Measurements from ENCODE around the gene VSIR.
A peak's percentile ranks its signal among the peaks of the same experiment; 100 is the strongest.

Gene VSIR

DNA sequence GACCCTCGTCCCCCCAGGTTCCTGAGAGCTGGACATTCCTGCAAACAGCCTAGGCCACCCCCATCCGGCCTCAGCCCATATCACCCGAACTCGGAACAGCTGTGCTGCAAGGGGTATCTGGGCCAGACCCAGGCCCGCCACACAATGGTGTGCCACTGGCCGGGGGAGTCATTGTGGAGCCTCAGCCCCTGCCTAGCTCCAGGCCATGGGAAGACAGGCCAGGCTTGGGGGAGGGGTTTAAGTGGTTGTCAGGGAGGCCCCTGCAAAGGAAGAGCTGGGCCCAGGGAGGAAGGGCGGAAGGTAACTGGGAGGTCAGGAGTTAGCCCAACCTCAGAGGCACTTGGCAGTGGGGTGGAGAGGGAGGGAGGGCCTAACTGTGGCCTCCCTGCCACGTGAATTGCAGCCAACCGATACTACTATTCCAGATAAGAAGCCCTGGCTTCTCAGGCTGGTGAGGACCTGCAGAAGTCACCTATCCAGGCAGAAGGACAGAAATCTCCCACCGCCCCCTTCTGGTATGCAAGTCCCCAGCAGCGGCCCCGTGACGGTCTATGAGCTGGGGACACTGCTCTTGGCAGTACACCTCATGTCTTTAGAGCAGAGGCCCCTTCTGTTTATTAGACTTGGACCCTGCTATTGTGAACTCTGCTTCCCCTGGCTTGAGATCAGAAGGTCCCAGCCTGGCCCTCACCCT lies 26.8 kb downstream of the VSIR start:
- DNase-seq: no peak

DNA sequence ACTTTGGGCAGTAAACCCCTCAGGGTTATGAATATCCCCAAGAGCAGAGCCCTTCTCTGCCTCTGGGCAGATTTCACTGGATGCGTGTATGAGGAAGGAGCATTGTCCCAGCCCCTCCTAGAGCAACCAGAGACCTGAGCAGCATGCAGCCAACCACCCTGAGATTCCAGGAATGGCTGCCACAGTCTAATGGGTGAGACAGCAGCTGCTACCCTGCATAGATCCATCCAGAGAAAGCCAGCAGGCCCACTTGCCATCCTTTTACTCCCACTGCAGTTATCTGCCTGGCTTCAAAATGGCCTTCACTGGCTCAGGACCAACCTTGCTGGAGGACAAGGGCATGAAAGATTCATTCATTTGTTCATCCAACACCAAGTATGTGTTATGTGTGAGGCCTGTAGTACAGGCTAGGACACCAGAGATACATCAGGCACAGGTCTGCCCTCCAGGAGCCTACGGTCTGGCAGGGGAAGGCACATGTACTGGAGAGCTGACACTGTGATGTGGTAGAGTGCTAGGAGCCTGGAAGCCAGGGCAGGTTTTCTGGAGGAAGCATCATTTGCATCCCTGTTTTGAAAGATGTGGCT lies 27.6 kb downstream of the VSIR start:
- no peak for DNase-seq

DNA sequence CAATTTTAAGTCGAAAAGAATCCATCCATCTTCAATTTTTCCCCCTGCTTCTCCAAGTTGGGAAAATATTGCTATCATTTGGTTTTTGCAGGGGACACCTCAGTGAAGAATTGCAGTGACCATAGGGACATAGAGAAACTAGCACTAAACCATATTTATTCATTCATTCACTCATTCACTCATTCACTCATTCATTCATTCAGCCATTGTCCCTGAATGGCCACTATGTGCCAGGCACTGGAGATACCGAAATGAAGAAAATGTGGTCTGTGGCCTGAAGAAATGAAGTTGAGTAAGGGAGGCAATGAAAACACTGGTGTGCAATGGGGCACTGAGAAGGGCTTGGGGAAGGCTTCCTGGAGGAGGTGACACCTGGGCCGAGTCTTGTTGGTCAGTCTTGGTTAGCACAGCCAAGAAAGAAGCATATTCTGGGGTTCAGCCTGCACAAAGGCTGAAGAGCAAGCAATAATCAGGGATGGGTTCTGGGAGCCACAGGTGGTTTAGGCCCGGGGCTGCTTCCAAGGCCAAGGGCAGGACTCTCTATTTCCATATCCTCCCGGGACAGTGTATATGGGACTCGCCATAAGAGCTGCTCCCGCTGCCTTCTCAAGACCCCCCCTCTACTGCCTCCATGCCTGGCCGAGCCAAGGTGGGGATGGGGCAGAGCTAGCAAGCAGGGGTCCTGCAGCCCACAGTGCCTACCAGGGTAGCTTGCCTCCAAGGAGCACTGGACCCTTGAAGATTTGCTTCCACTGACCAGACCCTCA lies 28.2 kb downstream of the VSIR start:
- DNase-seq: no peak

DNA sequence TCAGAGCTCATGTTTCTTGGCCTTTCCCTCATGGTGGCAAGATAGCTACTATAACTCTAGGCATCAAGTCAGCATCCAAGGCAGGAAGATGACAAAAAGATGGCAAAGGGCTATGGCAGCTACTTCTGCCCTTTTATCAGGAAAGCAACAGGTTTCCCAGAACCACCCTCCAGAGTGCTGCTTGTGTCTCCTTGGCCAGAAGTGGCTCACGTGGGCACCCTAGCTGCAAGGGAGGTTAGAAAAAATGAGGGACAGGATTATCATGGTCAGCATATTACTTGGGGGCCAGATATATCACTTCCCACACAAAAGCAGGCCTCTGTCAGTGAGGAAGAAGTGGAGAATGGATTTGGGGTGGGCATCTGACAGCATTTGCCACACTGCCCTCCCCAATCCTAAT lies 29.5 kb downstream of the VSIR start:
- no peak for DNase-seq

DNA sequence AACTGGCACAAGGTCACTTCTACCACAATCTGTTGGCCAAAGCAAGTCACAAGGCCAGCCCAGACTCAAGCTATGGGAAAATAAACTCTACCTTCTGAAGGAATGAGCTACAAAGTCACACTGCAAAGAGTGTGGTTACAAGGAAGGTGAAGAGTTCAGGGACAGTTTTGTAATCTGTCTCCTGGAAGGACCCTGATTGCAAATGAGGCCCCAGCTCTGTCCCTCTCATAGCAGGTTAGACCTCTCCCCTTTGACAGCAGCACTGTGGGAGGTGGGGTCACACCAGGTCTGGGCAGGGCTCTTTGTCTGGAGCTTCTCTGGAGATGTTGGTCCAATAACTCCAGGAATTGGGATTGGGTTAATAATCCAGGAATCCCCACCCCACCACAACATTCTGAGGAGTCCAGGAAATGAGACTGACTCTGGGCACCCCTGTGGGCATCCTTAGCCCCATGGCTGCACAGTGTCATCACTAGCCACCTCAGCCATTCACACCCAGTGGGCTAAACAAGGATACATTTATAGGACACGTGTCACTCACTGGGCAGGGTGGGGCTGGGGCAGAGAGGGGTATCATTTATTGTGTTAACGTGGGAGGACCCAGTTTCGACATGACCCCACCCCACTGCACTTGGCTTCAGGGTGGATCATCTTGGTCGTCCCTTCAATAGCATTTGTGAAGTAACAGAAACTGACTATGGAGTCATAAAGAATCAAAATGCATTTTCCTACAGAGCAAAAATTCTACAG lies 30.1 kb downstream of the VSIR start:
- DNase-seq: no peak

DNA sequence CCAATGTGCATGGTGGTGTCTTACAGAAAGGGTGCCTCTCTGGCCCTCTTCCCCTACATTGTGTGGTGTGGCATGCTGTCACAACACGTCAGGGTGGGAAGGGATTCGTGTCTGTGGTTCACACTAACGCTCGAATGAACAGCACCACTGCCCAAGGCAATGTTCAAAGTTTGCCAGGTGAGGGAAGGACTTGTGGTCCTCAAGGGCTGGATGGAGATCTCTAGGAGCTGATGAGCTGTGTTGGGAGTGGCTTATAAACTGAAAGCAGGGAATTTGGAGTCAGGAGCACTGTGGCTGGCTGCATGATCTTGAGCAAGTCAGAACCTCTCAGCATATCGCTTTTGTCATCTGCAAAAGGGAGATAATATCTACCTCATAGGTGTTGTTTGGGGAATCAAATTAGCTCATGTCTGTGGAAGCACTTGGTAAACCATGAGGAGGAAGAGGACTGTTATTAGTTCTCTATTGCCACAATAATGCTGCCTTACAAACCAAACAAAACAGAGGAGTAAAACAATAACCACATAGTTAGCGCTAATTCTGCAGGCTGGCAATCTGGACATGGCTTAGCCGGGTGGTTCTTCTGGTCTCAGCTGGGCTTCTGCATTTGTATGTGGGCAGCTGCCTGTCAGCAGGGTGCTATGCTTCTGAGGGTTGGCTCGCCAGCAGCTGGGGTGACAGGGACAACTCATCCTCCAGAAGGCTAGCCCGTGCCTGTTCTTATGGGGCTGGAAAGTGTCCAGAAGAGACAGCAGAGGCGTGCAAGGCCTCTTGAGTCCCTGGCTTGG lies 30.8 kb downstream of the VSIR start:
- no peak for DNase-seq

DNA sequence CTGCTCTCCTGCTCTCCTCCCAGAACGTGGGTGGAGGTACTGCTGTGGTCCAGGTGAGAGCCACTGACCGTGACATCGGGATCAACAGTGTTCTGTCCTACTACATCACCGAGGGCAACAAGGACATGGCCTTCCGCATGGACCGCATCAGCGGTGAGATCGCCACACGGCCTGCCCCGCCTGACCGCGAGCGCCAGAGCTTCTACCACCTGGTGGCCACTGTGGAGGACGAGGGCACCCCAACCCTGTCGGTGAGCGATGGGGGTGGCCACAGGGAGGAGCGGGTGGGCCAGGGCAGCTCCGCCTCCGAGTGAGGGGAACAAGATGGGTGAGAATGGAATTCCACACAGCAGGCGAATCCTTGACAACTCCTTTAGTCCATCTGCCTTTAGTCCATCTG lies 31.6 kb downstream of the VSIR start:
- no peak for DNase-seq

DNA sequence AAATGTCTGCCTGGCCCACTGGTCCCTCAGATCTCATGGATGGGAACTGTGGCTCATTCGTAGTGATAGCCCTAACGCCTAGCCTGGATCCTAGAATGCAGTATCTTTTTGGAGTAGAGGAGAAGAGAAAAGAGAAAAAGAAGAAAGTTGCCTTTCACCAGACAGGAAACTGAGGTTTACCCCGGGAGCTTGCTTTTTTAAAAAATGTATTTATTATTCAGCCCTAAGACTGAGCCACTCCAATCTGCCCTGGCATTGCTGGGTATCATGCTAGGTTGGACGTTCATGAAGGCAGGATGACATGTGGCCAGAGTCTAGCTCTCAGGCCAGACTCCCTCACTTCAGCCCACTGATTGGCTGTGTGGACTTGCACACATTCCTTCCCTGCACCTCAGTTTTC lies 32.3 kb downstream of the VSIR start:
- DNase-seq: no peak

DNA sequence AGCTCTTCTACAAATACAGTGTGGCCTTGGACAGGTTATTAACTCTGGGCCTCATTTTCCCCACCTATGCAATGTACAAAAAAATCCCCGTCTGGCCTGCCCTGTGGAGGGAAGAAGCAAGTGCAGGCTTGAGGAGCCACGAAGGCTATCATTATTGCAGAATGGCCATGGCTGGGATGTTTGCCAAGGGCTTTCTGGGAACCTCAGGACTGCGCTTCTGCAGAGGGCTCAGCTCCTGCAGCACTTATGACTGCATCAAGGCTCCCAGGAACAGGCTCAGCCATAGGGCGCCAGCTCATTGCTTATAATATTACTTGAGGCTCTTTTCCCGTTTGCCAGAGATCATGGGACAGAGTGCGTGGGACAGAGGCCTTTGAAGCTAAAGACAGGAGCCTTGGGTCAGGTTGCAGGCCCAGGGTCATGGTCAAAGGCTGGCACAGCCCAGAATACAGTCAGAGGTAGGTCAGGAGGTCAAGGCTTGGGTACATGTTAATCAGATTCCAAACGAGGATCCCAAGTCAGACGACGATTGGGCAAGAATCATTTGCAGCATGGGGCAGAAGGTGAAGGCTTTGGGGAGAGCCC lies 33.2 kb downstream of the VSIR start:
- DNase-seq: no peak

DNA sequence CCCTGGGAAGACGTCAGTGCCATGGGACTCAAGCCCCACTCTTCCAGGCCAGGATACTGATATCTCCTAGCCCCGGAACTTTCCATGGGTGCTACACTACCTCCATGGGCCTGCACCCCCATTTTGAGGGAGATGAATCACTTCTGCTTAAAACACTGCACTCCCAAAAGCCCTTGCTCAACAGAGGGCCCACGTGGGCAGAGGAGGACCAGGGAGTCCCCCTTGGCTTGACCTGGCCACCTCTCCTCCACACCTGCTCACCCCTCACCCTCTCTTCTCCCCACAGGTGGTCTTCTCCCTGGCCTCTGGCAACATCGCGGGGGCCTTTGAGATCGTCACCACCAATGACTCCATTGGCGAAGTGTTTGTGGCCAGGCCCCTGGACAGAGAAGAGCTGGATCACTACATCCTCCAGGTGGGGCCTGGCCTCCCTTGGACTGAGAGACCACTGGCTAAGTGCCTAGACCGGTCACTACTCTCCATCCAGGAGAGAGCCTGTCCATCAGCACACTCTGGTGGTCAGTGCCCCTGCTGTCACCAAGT lies 33.9 kb downstream of the VSIR start:
- DNase-seq: no peak

DNA sequence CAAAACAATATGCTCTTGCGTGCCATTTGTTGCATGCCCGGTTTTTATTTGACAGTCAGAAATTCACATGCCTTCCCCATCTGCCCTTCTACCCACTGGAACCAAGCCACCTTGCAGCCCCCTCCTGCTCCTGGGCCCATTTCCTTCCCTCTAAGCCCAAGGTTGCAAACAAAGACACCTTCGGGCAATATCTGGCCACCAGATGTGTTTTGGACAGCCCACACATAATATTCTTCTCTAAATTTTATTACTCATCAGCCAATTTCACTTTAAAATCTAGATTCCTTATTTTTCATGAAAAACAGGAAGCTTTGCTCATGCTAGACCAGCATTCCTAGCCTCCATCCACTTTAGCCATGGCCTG lies 35.5 kb downstream of the VSIR start:
- no peak for DNase-seq

DNA sequence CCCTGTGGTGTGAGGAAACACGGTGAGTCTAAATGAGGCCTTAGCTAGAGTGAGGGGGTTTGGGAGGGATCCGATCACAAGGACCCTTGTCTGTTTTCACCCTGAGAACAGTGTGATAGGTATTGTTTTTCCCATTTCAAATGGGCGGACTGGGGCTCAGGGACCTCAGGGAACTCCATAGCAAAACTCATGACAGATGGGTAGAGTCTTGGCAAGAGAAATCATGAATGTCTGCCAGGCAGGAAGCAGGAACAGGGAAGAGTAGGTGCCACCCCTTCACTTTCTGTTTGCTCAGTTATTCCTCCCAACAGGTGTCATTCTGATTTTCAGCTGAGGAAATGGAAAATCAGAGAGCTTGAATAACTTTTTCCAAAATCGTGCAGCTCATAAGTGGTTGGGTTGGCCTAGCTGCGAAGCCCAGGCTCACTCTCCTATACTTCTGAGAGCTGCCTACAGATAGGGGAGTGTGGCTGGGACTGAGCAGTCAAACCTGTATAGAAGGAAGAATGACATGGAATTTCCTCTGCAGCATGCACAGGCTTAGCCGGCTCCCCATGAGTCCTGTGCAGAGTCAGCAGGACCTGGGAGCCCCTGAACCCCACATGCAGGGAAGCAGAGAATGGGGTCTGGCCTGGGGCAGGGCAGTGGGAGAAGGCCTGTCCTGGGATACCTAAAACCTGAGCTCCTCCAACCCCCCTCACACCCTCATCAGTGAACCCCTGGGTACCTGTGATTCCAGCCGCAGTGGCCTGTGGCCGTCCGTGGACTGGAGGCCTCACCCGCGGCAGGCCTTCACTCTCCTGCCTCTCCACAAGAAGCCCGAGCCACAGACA lies 36.1 kb downstream of the VSIR start:
- DNase-seq: no peak

DNA sequence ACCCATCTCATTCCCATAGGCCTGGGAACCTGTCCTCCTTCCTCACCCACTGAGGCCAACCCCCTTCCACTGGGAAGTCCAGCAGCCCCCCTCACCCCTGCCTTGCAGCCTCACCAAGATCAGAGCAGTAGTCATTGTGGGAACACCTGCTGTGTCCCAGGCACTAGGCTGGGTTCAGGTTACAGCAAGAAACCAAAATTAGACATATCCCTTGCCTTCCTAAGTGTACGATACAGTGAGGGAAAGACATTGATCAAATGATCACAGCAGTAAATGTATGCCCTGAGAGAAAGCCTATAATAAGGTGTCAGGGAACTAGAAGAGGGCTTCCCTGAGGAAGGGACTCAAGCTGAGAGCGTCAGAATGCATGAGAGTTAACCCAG lies 36.8 kb downstream of the VSIR start:
- no peak for DNase-seq

DNA sequence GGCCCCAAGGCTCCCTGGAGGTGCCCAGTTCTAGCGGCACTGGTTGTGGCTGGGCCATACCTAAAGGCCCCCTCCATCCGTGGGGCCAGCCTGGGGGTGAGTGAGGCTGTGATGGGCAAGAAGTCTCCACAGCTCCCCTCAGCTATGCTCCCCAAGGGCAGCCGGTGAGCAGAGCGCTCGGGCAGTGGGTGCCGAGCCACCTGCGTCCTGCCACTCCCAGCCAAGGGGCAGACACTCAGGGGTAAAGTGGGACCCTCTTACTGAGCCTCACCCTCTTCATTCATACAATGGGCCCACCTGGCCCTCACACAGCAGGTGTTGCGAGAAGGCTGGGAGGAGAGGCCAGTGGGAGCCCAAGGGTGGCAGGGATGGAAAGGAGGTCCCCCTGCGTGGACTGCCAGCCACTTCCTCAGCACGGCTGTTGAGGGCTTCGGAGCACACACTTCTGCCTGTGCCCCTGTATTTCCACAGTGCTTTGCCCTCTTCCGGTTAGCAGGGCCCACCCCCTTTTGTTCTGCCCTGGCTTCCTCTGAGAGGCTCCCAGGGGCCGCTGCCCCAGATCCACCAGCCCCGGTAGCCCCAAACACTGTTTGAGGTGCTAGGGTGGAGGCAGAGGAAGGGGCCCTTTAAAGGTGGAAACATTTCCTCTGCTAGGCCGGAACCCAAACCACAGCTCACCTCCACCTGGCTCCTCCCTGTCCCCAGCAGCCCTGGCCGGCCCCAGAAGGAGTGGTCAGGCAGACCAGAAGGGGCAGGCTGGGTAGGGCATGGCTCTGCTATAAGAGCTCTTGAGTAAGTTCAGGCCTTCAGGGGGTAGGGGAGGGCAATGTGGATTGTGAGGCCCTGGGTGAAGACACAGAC lies 37.4 kb downstream of the VSIR start:
- peak; percentile 45 for DNase-seq

DNA sequence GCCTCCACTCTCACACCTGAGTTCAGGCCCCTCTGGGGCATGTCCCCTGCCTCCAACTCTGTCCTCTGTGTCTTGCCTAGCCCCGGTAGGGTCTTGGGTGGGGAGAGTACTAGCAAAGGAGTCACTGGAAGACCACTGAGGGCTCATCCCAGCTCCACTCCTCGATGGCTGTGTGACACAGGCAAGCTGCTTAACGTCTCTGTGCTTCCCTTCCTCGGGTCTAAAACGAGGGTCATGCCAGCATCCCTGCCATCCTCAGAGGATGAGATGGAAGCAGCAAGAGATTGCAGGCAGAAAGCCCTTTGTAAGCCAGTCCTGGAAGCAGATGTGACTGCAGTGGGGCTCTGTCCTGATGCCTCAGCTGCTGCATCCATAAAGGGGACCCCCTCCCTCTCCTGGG lies 38.5 kb downstream of the VSIR start:
- no peak for DNase-seq

DNA sequence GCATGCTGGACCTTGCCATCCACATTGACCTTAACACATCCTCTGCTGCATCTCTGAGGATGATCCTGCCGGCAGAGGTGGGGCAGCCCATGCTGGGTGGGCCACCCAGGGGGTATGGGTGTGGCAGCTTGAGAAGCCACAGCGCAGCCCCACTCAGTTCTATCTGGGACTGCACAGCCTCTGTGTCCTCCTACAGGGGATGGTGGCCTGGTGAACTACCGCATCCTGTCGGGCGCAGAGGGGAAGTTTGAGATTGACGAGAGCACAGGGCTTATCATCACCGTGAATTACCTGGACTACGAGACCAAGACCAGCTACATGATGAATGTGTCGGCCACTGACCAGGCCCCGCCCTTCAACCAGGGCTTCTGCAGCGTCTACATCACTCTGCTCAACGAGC lies 41.5 kb downstream of the VSIR start:
- no peak for DNase-seq

DNA sequence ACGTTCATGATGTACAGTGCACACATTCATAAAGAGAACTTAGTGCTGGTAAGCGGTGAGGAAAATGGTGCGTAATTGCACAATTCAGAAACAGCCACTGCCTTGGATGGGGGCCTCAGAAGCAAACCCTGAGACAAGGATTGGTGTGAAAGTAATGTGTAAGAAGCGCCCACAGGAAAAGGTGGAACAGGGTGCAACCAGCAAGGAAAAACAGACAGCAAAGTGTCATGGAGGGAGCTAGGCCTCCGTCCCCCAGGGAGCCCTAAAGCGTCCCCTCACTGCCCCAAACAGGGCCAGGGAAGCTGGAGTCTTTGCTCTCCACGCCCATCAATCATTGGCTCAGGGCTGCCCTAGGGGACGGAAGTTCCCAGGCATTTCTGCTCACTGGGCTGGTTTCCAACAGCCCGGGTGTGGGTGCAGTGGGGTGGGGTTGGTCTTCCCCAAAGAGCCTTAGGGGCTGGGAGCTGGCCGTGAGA lies 44.1 kb downstream of the VSIR start:
- DNase-seq: no peak

DNA sequence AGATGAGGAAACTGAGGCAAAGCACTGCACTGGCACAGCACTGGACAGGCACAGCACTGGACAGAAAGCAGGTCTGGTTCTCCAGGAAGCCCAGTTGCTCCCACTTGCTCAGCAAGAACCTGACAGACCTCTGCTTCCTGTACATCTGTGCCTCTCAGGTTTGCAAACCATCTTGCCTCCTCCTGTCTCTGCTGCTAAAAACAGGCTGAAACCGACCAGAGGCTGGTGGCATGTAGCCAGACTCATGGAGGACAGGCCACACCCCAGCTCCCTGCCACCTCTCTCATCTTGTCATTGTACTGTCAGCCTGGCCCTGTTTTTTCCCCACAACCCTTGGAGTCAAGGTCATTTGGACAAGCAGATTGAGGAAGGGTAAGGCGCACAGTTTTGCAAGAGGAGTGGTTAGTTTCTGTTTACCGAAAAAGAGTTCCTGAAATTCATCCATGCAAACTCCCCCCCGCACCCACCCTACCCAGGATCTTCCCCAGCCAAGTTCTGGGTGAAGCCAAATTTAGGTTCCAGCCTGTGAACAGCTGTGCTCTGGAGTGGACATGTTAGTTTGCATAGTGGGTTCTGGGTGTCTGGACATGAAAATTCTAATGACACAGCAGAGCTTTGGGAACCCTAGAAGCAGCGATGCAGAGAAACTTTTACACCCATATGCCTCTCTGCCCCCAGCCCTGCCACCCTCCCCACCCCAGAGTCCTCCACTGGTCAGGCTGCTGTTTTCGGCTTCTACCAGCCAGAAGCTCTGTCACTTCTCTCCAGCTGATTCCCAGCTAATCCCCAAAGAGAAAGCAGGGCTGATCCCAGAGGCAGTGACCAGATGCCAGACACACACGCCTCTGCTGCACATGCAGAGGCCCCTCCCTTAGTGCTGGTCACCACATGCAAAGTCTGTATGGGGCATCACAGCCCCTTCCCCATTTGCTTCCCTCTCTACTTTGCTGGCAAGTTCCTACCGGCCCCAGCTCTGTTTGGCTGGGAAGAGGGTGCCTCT lies 45.3 kb downstream of the VSIR start:
- DNase-seq: no peak

Data from activated T-cell treated with anti-CD3 and anti-CD28 coated beads for 4 hours (primary cell).